D341Med (cell line): ENCODE data around the gene NTSR2.

Experiments
- DNase-seq: peaks from one replicate; pipeline ENCODE4 v3.0.0; 2012; ENCODE audit warnings: low spot score

The NTSR2 gene

GRCh38 chr2:11699686-11700670 lies 30.0 kb upstream of the NTSR2 start:
- DNase-seq: no peak

- no peak for DNase-seq
These were observed 28.3 kb upstream of the NTSR2 start for GRCh38 chr2:11698009-11698922.

GRCh38 chr2:11697103-11697871 lies 27.3 kb upstream of the NTSR2 start:
- DNase-seq: no peak

- DNase-seq: no peak
These were observed 26.7 kb upstream of the NTSR2 start for GRCh38 chr2:11696736-11697102.

GRCh38 chr2:11695576-11695975 lies 25.6 kb upstream of the NTSR2 start:
- DNase-seq: no peak

- peak; percentile 76 for DNase-seq
These were observed 23.0 kb upstream of the NTSR2 start for GRCh38 chr2:11692966-11693521.

GRCh38 chr2:11691076-11691660 lies 21.2 kb upstream of the NTSR2 start:
- no peak for DNase-seq

GRCh38 chr2:11688222-11689069 lies 18.5 kb upstream of the NTSR2 start:
- DNase-seq: peak; percentile 89

- no peak for DNase-seq
These were observed 17.7 kb upstream of the NTSR2 start for GRCh38 chr2:11687736-11688135.

GRCh38 chr2:11685906-11686470 lies 16.0 kb upstream of the NTSR2 start:
- no peak for DNase-seq

GRCh38 chr2:11684894-11685460 lies 15.0 kb upstream of the NTSR2 start:
- DNase-seq: no peak

GRCh38 chr2:11683966-11684365 lies 14.0 kb upstream of the NTSR2 start:
- DNase-seq: no peak

- no peak for DNase-seq
These were observed 13.5 kb upstream of the NTSR2 start for GRCh38 chr2:11683476-11683875.

GRCh38 chr2:11682590-11682915 lies 12.6 kb upstream of the NTSR2 start:
- DNase-seq: no peak

GRCh38 chr2:11681722-11682589 lies 12.0 kb upstream of the NTSR2 start:
- peak; percentile 83 for DNase-seq

GRCh38 chr2:11680901-11681721 lies 11.1 kb upstream of the NTSR2 start:
- no peak for DNase-seq

GRCh38 chr2:11680182-11680900 lies 10.3 kb upstream of the NTSR2 start:
- DNase-seq: no peak
